Measurements from ENCODE around the gene GABRR2.
A peak's percentile ranks its signal among the peaks of the same experiment; 100 is the strongest.

GABRR2 gene

GRCh38 chr6:89290401-89291155 lies 24.5 kb downstream of the GABRR2 start:
- no peak for DNase-seq

DNA sequence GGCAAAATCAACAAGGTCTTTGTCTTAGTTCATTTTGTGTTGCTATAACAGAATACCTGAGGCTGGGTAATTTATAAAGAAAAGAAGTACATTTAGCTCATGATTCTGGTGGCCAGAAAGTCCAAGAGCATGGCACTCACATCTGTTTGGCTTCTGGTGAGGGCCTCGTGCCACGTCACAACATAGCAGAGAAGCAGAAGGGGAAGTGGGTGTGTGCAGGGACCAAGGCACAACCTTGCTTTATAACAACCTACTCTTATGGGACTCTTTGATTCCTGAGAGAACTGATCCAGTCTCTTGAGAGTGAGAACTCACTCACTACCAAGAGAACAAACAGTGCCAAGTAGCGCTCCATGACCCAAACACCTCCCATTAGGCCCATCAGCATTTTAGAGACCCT lies 25.4 kb downstream of the GABRR2 start:
- no peak for DNase-seq

DNA sequence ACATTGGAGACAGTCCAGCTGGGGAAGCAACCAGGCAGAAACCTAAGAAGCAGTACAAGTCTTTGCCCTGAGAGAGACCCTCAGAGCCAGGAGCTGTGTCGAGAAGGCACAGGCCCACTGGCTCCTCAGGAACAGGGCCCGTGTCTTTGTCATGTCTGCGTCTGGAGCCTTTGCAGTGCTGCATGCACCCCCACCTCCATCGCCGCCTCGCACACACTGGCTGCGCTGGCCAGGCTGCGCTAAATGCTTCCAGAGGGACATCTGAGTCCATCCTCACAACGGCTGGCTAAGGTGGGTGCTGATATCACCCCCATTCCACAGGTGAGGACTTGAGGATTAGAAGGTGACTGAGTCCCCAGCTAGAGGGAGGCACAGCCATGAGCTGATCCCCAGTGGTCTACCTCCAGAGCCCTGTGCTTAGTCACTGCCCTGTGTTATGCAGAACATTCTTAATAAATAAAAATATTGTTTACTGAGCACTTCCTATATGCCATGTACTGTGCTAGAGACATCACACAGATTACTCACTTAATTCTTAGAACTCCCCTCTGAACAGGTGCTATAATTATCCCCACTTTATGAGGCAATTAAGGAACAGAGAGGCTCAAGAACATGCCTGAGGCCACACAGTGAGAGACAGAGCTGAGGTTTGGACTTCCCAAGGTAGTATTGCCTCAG lies 27.6 kb downstream of the GABRR2 start:
- no peak for DNase-seq

GRCh38 chr6:89286516-89286915 lies 28.6 kb downstream of the GABRR2 start:
- no peak for DNase-seq

DNA sequence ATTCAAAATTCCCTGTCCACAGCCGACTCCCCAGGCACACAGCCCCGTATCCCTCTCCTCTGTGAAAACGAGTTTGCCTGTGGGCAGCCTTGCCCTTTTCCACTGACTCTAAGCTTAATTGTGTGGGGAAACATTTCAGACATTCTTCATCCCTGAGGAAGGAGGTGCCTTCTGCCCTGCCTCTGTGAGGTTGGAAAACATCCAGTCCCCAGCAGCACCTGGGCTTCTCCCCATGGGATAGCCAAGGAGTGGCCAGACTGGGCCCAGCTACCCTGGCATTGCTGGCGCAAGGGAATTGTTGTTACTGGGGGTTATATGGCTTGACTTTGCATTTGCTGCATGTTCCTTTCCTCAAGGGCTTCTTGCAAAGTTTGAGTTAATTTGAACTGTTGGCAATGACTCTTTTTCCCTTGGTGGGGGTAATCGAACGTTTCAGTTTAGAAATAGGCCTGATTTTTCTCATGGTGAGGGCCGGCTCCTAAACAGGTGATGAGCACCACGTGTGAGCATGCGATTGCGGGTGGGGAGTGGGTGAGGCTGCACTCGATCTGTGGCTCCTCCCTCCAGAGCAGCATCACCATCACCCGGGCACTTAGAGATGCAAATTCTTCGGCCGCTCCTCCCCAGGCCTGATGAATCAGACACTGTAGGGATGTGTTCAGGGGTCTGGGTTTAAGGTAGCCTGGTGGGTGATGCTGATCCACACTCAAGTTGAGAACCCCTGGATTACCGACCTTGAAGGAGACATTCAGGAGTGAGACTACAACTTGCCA lies 29.9 kb downstream of the GABRR2 start:
- DNase-seq = no peak

- no peak for DNase-seq
These were observed 31.0 kb downstream of the GABRR2 start for GRCh38 chr6:89284081-89284480.

GRCh38 chr6:89282749-89283148 lies 32.4 kb downstream of the GABRR2 start:
- DNase-seq = no peak

DNA sequence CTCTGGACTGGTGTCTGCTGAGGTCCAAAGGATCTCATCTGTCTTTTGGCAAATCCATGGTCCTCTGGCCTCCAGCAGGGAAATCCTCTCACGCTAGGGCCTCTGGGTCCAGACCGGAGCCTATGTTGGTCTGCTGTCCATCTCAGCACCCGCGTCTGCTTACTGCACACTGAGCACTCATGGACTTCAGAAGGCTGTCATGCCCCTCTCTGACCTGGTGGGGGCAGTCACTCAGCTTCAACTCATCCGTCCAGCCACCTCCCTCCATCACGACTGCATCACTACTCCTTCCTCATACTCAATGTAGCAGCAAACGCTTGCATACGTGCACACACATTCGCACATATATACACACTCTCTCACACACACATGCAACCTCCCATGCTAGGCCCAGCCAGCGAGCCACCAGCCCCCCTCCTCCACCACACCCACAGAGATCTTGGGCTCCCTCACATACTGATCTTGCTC lies 33.3 kb downstream of the GABRR2 start:
- peak; percentile 76 for DNase-seq

- no peak for DNase-seq
These were observed 36.1 kb downstream of the GABRR2 start for GRCh38 chr6:89278956-89279355.

GRCh38 chr6:89275900-89276299 lies 39.2 kb downstream of the GABRR2 start:
- DNase-seq = no peak

DNA sequence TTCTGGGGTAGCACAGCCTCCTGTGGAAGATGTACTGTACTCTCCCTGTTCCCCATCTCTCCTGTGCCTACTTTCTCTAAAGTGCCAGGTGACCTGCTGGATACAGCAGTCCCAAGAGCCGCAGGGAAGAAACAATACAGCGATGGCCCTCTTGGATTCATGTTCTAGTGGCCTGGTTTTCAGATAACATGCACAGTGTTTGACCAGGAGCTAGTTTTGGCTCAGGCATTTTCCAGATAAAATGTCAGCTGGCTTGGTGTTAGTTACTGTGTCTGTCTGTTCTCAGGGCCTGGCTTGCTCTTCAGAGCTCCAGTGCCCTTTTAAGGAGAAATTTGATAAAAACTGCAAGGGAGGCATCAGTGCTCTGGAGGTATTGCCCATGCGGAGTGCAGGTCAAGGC lies 41.3 kb downstream of the GABRR2 start:
- DNase-seq = no peak

DNA sequence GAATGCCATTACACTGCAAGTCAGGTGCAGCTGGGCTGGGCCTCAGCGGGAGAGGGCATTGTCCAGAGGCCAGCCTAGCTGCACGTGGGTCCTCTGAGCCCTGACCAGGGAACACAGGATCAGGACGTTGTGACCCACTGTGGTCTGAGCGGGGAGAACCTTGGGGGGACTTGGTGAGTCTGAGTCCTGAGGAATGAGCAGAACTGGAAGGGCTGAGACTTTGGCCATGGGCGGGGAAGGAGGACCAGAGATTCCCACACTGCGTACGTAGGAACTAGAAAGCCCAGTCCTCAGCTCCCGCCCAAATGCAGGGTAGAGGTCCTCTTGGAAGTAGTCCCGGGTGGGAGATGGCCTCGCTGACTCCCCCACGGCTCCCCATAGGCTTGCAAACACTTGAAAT lies 42.5 kb downstream of the GABRR2 start:
- DNase-seq = no peak

GRCh38 chr6:89270951-89271721 lies 44.0 kb downstream of the GABRR2 start:
- DNase-seq = peak; percentile 48

DNA sequence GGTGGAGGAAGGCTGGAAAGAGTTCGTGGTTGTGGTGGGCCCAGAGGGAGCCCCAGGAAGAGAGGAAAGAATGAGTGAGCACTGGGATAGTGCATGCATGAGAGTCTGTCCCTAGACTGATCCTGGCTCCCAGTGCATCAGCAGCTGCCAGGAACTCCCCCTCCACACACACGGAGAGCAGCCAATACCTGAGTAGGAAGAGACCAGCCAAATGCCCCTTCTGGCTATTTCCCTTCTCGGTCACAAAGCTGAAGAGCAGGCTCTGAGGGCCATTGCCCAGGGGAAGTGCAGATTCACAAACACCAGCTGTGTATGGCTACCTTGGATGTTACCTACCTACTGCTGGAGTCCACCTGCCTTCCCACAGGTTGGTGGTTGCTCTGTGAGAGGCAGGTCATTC lies 45.1 kb downstream of the GABRR2 start:
- no peak for DNase-seq

DNA sequence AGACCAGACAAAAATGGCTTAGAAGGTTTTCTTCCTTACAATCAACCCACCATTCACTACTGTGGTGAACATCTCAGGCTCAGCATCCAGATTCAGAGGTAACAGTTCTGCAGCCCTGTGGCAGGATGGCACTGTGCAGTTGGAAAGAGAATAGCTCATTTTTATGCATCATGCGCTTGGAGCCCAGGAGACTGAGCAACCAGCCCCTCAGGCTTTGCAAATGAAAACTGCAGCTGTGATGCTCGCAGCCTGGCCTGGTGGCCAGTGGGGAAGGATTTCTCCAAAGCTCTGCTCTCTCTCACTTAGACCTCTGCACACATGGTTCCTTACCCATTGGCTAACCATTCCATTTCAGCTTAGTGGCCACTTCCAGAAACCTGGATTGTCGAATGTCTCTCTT lies 45.8 kb downstream of the GABRR2 start:
- no peak for DNase-seq

DNA sequence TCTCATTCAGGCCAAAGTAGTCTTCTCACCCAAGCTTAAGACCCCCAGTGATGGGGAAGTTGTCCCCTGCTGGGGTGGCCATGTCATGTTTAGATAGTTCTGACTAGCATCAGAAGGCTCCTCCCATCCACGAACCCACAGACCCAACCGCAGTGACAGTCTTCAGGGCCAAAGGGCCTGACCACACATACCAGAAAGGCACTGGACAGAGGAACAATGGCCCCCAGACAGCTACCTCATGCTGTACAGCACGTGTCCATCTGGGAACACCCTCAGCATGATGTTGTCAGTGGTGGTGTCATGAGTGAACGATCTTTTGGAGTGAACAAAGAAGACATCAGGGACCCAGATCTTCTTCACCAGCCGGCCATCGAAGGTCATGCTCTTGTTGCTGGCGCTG lies 46.3 kb downstream of the GABRR2 start:
- DNase-seq = no peak

DNA sequence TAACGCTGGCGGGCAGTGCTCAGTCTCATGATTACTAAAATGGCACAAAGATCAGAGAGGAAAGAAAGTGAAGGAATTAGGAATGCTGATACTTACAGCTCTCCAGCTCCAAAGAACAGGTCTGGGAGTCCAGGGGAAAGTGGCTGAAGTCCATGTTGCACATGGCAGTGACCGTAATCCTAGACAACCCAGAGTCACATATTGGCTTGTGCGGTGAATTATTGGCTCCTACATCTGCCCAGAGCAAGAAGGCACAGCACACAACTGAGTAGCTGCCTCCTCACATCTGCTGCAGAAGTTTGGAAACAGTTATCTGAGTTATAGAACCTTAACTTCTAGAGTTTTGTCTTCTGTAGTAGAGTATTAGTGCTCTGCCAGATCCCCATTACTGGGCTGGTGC lies 47.2 kb downstream of the GABRR2 start:
- no peak for DNase-seq

DNA sequence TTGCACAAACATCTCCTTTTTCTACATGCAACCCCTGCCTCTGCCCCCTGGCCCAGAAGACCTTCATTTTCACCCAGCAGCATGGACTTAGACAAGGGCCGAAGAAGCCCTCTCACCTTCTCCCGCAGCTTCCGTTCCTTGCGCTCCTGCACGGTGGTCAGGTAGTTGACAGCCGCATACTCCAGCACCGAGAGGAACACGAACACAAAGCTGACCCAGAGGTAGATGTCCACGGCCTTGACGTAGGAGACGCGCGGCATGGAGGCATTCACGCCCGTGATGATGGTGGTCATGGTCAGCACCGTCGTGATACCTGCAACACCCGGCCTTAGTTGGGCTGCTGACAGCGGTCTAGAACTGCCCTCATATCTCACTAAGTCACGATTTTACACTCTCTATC lies 50.8 kb downstream of the GABRR2 start:
- DNase-seq = no peak

DNA sequence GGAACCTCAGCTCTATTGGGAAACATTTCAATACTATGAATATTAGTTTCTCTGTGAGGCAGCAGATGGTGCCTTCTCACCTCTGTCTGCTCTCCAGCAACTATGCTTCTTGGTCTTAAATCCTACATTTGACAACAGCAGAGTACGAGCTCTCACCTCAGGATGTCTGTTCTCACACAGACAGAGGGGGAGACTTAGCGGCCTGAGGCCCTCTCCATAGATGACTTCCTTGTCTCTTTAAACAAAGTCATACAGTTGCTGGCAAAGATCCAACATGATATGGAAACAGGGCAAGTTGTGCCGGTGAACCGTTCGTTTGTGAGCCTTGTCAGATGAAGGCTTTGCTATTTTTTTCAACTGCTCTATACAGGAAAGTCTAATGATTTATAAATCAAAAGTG lies 54.3 kb downstream of the GABRR2 start:
- DNase-seq = peak; percentile 96

DNA sequence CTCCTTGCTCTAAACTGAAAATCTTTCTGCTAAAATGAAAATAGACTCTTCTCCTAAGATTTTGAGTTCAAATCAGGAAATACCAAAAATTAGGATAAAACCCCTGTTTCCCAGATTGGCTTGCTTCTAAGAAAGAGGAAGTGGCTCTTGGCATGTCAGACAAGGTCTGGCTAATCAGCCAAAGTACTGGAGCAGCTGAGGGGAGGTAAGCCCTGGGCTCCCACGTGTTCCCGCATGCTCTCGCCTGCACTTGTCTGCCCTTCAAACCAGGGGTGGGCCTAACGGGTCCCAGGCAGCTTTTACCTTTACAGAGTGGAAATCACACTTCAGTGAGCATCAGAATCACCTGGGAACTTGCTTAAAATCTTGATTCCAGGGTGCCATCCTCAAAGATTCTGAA lies 54.8 kb downstream of the GABRR2 start:
- DNase-seq = peak; percentile 66

DNA sequence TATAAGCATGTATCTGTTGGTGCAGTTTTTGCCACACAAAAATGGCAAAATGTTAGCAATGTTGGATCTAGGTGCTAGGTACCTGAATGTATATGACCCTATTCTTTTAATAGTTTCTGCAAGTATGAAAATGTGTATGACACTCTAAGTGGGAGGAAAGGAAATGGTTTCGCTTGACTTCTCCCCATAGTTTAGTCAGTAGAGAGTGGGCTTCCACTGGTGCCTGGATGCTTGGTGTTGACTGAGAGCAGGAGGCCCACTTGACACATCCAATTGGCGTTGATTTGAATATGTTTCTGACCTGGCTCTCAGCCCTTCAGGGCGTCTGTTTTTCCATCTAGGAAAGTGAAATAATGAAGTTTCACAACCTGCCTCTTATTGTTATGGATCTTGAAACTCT lies 56.2 kb downstream of the GABRR2 start:
- DNase-seq = no peak

DNA sequence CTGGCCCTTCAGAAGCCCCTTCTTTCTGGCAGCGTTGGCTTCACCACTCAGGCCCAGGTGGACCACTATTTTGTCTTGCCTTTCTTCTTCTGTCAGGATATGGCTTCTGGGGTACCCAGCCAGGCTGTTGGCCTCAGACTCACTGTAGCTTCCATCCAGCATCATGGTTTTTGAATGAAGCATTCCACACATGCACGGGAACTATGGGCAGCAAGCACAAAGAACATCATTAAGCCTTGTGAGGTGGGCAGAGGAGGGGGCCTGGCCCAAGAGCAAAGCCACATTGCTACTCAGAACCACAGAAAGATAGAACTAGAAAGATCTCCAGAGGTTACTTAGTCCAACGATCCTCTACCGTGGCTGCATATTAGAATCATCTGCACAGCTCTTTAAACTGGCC lies 57.3 kb downstream of the GABRR2 start:
- DNase-seq = no peak

DNA sequence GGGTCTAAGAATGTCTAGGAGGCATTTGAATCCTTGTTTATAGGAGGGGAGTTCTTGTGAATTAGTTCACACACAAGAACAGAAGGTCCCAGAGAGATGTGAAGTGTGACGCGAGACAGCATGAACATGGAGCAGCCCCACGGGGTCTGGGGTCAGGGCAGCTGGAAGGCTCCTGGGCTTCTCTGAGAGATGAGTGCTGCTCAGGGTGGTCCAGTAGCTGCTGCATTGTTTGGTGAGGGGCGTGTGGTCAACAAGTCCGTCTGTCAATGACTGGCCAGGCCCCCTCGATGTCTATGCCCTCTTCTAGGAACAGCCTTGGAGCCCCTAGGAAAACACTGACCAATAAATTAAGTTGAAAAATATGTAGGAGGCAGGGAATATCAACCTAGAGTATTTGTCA lies 57.8 kb downstream of the GABRR2 start:
- DNase-seq = no peak
